H1 (cell line): ENCODE data around the gene DENND2A.

Experiments used
- CTCF ChIP-seq, 3 experiments: IDR thresholded peaks; 1 replicate in 2 of 3; 2 replicates in 1 of 3; pipeline versions ENCODE4 v1.5.1 to v1.6.1; 2011; ENCODE audit warnings: low read length in 3 of 3, mild to moderate bottlenecking in 3 of 3, inconsistent platforms in 2 of 3, low read depth in 1 of 3, moderate library complexity in 1 of 3; ENCODE audit not compliant: insufficient read depth in 1 of 3; ENCODE audit errors: control extremely low read depth in 1 of 3
- EGR1 ChIP-seq: IDR thresholded peaks from 2 replicates; pipeline ENCODE4 v1.6.1; 2011; ENCODE audit warnings: low read depth, low read length, borderline replicate concordance
- EZH2 ChIP-seq: fragments of 200-600 bp; sonication (generic); IDR thresholded peaks from 2 replicates; pipeline ENCODE4 v1.7.1; 2012; ENCODE audit warnings: low read depth, mild to moderate bottlenecking, moderate library complexity, low read length, inconsistent platforms; ENCODE audit not compliant: severe bottlenecking
- MAX ChIP-seq: IDR thresholded peaks from 2 replicates; pipeline ENCODE4 v1.6.1; 2012; ENCODE audit warnings: inconsistent platforms
- POLR2A ChIP-seq, 2 experiments: IDR thresholded peaks; 1 replicate in 1 of 2; 2 replicates in 1 of 2; pipeline ENCODE4 v1.6.1; 2011; ENCODE audit warnings: low read depth in 2 of 2, low read length in 2 of 2, mild to moderate bottlenecking in 2 of 2; ENCODE audit errors: control extremely low read depth in 1 of 2
- SRF ChIP-seq: IDR thresholded peaks from 2 replicates; pipeline ENCODE4 v1.6.1; 2011; ENCODE audit warnings: mild to moderate bottlenecking, low read depth, low read length, moderate library complexity
- USF2 ChIP-seq: IDR thresholded peaks from 2 replicates; pipeline ENCODE4 v1.6.1; 2011; ENCODE audit warnings: low read length, improper control_type of control experiment

DNA sequence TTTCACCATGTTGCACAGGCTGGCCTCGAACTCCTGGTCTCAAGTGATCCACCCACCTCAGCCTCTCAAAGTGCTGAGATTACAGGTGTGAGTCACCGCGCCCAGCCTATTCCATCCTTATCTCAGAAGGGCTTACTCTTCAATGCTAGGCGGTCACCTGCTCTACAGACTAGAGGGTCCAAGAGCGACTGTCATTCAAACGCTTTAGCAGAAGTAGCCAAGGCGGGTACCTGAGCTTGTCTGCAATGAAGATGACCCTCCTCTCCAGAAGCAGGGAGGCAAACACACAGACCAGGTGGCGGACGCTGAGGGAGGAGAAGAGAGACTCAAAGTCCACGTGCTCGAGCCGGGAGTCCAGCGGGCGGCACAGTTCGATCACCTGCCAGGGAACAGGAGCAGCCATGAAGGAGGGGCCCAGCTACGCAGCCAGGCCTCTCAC lies 96.2 kb downstream of the DENND2A start:
- TF ChIP-seq CTCF (IDR thresholded peaks at IDR 0.05; ENCODE audit: control extremely low read depth in 1 of 3, insufficient read depth in 1 of 3, low read depth in 1 of 3, low read length in 3 of 3) = no peak
- TF ChIP-seq POLR2A (IDR thresholded peaks at IDR 0.05; ENCODE audit: control extremely low read depth in 1 of 2, low read depth in 2 of 2, low read length in 2 of 2) = no peak
- no peak for TF ChIP-seq EZH2
- TF ChIP-seq MAX = no peak
- no peak for TF ChIP-seq EGR1
- TF ChIP-seq SRF = no peak
- no peak for TF ChIP-seq USF2
